HFFc6 (cell line): ENCODE results near the gene CELF2. TPM values are rescaled to one million over a fixed set of nuclear protein-coding genes. Genes with fewer than 3 reads are reported as not detected.

Experiments used
- DNase-seq: peaks from one replicate; pipeline ENCODE4 v3.0.0-alpha.2; 2018
- H3K27ac Mint-ChIP-seq: 2 replicates; pipeline ENCODE4 v1.8.0; 2020; ENCODE audit warnings: mild to moderate bottlenecking, mixed read lengths
- H3K27me3 Mint-ChIP-seq: 2 replicates; pipeline ENCODE4 v1.8.0; 2021; ENCODE audit warnings: mild to moderate bottlenecking, moderate library complexity, mixed read lengths; ENCODE audit not compliant: insufficient read depth
- H3K36me3 Mint-ChIP-seq: 2 replicates; pipeline ENCODE4 v1.8.0; 2021; ENCODE audit warnings: low read depth, mixed read lengths
- H3K4me1 Mint-ChIP-seq: 2 replicates; pipeline ENCODE4 v1.8.0; 2020; ENCODE audit warnings: low read depth, mixed read lengths
- H3K4me3 Mint-ChIP-seq: 2 replicates; pipeline ENCODE4 v1.8.0; 2020; ENCODE audit warnings: mild to moderate bottlenecking, moderate library complexity, mixed read lengths
- H3K9me3 Mint-ChIP-seq: 2 replicates; pipeline ENCODE4 v1.8.0; 2020; ENCODE audit warnings: mild to moderate bottlenecking, mixed read lengths
- total RNA-seq, 6 experiments: library from RNA; stranded (reverse); fragmentation: NEBNext Ultra II Directional; extraction: Animal tissue kit (Norgen Biotek cat#: 25700); gene quantifications; 2 replicates in 1 of 6; 3 replicates in 5 of 6; pipeline ENCODE4 v1.2.3, GENCODE V29; 2021
- TF ChIP-seq, protein P1 (sequence below): fragments of 200-600 bp; sonication (generic); IDR thresholded peaks from 2 replicates; pipeline ENCODE4 v1.5.0; 2021; ENCODE audit warnings: antibody characterized with exemption, mild to moderate bottlenecking

Gene CELF2
- total RNA-seq, 6 experiments from 2014 or later: 2.7 to 5.2 (median 3.5) TPM

- H3K36me3 Mint-ChIP-seq: no peaks in the 10 kb centered on the region
- TF ChIP-seq, protein P1, sequence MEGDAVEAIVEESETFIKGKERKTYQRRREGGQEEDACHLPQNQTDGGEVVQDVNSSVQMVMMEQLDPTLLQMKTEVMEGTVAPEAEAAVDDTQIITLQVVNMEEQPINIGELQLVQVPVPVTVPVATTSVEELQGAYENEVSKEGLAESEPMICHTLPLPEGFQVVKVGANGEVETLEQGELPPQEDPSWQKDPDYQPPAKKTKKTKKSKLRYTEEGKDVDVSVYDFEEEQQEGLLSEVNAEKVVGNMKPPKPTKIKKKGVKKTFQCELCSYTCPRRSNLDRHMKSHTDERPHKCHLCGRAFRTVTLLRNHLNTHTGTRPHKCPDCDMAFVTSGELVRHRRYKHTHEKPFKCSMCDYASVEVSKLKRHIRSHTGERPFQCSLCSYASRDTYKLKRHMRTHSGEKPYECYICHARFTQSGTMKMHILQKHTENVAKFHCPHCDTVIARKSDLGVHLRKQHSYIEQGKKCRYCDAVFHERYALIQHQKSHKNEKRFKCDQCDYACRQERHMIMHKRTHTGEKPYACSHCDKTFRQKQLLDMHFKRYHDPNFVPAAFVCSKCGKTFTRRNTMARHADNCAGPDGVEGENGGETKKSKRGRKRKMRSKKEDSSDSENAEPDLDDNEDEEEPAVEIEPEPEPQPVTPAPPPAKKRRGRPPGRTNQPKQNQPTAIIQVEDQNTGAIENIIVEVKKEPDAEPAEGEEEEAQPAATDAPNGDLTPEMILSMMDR: no peak
- H3K27ac Mint-ChIP-seq: no peak overlapping the region
- peaks cover 6% of the 10 kb centered on the region for H3K27me3 Mint-ChIP-seq
- H3K9me3 Mint-ChIP-seq: peaks cover 4% of the 10 kb centered on the region; the same call in 1 of the 2 replicates
- H3K4me1 Mint-ChIP-seq: peaks cover 10% of the 10 kb centered on the region; the same call in 1 of the 2 replicates
- H3K4me3 Mint-ChIP-seq: no peak overlapping the region
- no peak for DNase-seq
These were observed 133.3 kb downstream of the CELF2 start for GRCh38 chr10:11150879-11151415.

DNA sequence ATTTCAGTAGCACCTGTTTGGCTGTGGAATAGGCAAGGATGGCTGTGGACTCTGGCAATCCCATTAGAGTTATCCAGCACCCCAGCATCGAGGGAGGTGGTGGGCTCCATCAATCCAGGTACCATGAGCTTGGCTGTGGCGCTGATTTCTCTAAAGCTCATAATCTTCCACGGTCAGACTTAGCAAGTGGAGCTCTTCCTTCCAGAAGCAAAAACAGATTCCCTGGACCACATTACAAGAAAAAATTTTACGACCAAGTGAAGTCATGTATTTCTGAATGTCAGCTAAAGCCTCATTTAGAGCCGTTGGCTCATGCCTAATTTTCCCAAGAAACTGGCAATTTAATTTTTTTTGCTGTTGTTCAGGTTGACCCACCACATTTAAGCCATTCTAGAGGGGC lies 135.1 kb downstream of the CELF2 start:
- H3K9me3 Mint-ChIP-seq: peaks cover 14% of the 10 kb centered on the region; the same call in 1 of the 2 replicates
- H3K4me1 Mint-ChIP-seq: peaks cover 10% of the 10 kb centered on the region; the same call in 1 of the 2 replicates
- no peak overlapping the region for H3K4me3 Mint-ChIP-seq
- no peak overlapping the region for H3K27ac Mint-ChIP-seq
- DNase-seq: no peak
- peaks cover 4% of the 10 kb centered on the region; the same call in 1 of the 2 replicates for H3K27me3 Mint-ChIP-seq
- TF ChIP-seq, protein P1: no peak
- H3K36me3 Mint-ChIP-seq: no peaks in the 10 kb centered on the region

- Mint-ChIP-seq H3K4me3 (no peak overlapping the region), H3K27ac (no peak overlapping the region), H3K4me1 (peaks cover 10% of the 10 kb centered on the region; the same call in 1 of the 2 replicates), H3K9me3 (peaks cover 16% of the 10 kb centered on the region; the same call in 1 of the 2 replicates), H3K36me3 (no peaks in the 10 kb centered on the region), H3K27me3 (peaks cover 4% of the 10 kb centered on the region; the same call in 1 of the 2 replicates)
- TF ChIP-seq, protein P1: no peak
- DNase-seq: no peak
These were observed 135.6 kb downstream of the CELF2 start for GRCh38 chr10:11153245-11153644.

GRCh38 chr10:11153766-11154165 lies 136.1 kb downstream of the CELF2 start:
- Mint-ChIP-seq H3K27me3 (peaks cover 4% of the 10 kb centered on the region; the same call in 1 of the 2 replicates), H3K4me3 (no peak overlapping the region), H3K9me3 (peaks cover 18% of the 10 kb centered on the region; the same call in 1 of the 2 replicates), H3K36me3 (no peaks in the 10 kb centered on the region), H3K27ac (no peak overlapping the region), H3K4me1 (peaks cover 10% of the 10 kb centered on the region; the same call in 1 of the 2 replicates)
- TF ChIP-seq, protein P1: no peak
- DNase-seq: no peak

DNA sequence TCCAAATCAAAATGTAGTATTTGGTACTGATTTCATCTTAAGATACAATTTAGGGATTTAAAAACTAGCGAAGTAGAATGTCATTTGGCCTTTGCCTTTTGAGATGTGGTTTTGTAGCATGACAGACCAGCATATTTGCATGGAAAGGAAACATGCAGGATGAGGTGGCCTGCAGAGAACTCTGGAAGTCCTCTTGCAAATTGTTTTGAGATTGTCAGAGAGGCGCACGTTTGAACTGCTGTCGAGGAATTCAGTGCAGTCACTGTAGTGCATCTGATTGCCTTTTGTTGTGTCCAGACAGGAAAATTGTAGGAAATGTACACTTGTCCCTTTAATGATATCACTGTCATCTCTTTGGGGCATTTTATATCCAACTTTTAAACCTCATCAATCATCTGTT lies 136.7 kb downstream of the CELF2 start:
- no peak overlapping the region for H3K4me3 Mint-ChIP-seq
- no peak for DNase-seq
- no peaks in the 10 kb centered on the region for H3K36me3 Mint-ChIP-seq
- TF ChIP-seq, protein P1: no peak
- peaks cover 10% of the 10 kb centered on the region; the same call in 1 of the 2 replicates for H3K4me1 Mint-ChIP-seq
- peaks cover 18% of the 10 kb centered on the region; the same call in 1 of the 2 replicates for H3K9me3 Mint-ChIP-seq
- H3K27ac Mint-ChIP-seq: no peak overlapping the region
- H3K27me3 Mint-ChIP-seq: peaks cover 2% of the 10 kb centered on the region; the same call in 1 of the 2 replicates
